Skeletal muscle tissue (tissue), 4 donors: ENCODE results near the gene GRM1. TPM values are rescaled to one million over a fixed set of nuclear protein-coding genes. Genes with fewer than 3 reads are reported as not detected.

Source experiments
- H3K27ac ChIP-seq: one replicate; pipeline ENCODE4 v1.7.0; 2013; ENCODE audit warnings: mild to moderate bottlenecking, low read depth, low read length, inconsistent platforms
- H3K27me3 ChIP-seq, 3 donors: one replicate each; pipeline ENCODE4 v1.7.0; 2013; ENCODE audit warnings: low read length in 3 of 3; ENCODE audit not compliant: control insufficient read depth in 3 of 3, insufficient read depth in 3 of 3
- H3K36me3 ChIP-seq, 3 donors: one replicate each; pipeline ENCODE4 v1.7.0; 2013; ENCODE audit warnings: low read length in 3 of 3; ENCODE audit not compliant: control insufficient read depth in 3 of 3, insufficient read depth in 3 of 3
- H3K4me1 ChIP-seq, 3 donors: one replicate each; pipeline ENCODE4 v1.7.0; 2013; ENCODE audit warnings: low read length in 3 of 3, mild to moderate bottlenecking in 3 of 3; ENCODE audit not compliant: control insufficient read depth in 3 of 3, insufficient read depth in 3 of 3
- H3K4me3 ChIP-seq, 3 donors: one replicate each; pipeline ENCODE4 v1.7.0; 2013; ENCODE audit warnings: low read length in 3 of 3
- H3K9ac ChIP-seq, 3 donors: one replicate each; pipeline ENCODE4 v1.7.0; 2013; ENCODE audit warnings: low read length in 3 of 3, mild to moderate bottlenecking in 3 of 3, moderate library complexity in 2 of 3, low read depth in 1 of 3
- H3K9me3 ChIP-seq, 3 donors: one replicate each; pipeline ENCODE4 v1.7.0; 2013; ENCODE audit warnings: low read length in 3 of 3; ENCODE audit not compliant: control insufficient read depth in 3 of 3
- total RNA-seq: library from RNA; depleted of rRNA; stranded (reverse); fragments of >200 nt; gene quantifications from one replicate; pipeline ENCODE4 v1.2.3, GENCODE V29; 2014
- donor health status: Osteomylitis.

GRM1 gene
- total RNA-seq, 1 donor from 2014 or later: under 0.01 TPM

DNA sequence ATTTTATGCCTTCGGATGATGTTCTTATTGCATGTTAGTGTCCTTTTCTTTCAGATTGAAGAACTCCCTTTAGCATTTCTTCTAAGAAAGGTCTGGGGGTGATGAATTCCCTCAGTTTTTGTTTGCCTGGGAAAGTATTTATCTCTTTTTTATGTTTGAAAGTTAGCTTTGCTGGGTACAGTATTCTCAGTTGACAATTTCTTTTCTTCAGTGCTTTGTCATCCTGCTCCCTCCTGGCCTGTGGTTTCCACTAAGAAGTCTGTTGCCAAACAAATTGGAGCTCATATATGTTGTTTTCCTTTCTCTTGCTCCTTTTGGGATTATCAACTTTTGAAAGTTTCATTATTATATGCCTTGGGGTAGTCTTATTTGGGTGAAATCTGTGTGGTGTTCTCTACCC lies 11.5 kb downstream of the GRM1 start:
- Histone ChIP-seq H3K4me1 (no peaks in the 10 kb centered on the region), H3K4me3 (no peak overlapping the region), H3K9me3 (peaks cover 0 to 9% (median 2%) of the 10 kb centered on the region in 3 donors), H3K27me3 (no peaks in the 10 kb centered on the region), H3K9ac (no peak overlapping the region), H3K36me3 (no peaks in the 10 kb centered on the region), H3K27ac (no peak overlapping the region)

GRCh38 chr6:146041282-146041681 lies 12.4 kb downstream of the GRM1 start:
- Histone ChIP-seq H3K4me1 (no peaks in the 10 kb centered on the region), H3K27me3 (no peaks in the 10 kb centered on the region), H3K4me3 (no peak overlapping the region), H3K36me3 (no peaks in the 10 kb centered on the region), H3K27ac (no peak overlapping the region), H3K9me3 (peaks cover 0 to 9% (median 2%) of the 10 kb centered on the region in 3 donors), H3K9ac (no peak overlapping the region)

GRCh38 chr6:146047371-146047770 lies 18.5 kb downstream of the GRM1 start:
- H3K36me3 ChIP-seq: no peaks in the 10 kb centered on the region
- no peaks in the 10 kb centered on the region for H3K27me3 ChIP-seq
- no peak overlapping the region for H3K27ac ChIP-seq
- no peak overlapping the region for H3K9ac ChIP-seq
- H3K4me1 ChIP-seq: no peaks in the 10 kb centered on the region
- H3K9me3 ChIP-seq: no peaks in the 10 kb centered on the region
- no peak overlapping the region for H3K4me3 ChIP-seq

DNA sequence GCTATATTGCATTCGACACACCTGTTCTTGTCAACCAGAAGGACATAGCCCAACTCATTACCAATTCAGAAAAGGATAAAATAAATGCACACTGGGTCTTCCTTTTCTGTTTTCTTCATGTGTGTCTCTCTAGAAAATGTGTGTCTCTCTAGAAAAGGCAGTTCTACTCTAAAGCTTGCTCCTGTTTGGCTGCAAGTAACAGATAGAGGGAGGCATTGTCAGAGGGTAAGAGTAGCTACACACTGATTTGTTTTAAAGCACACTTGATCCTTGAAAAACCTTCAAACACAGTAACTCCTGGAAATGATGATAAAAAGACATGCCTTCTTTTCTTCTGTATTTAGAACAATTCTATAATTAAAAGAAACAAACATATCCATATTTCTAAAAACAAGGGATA lies 21.3 kb downstream of the GRM1 start:
- Histone ChIP-seq H3K27ac (no peak overlapping the region), H3K4me1 (no peaks in the 10 kb centered on the region), H3K9me3 (no peaks in the 10 kb centered on the region), H3K4me3 (no peak overlapping the region), H3K36me3 (no peaks in the 10 kb centered on the region), H3K27me3 (no peaks in the 10 kb centered on the region), H3K9ac (no peak overlapping the region)

- Histone ChIP-seq H3K9me3 (no peaks in the 10 kb centered on the region), H3K27me3 (no peaks in the 10 kb centered on the region), H3K4me1 (no peaks in the 10 kb centered on the region), H3K9ac (no peak overlapping the region), H3K4me3 (no peak overlapping the region), H3K36me3 (no peaks in the 10 kb centered on the region), H3K27ac (no peak overlapping the region)
Observed at GRCh38 chr6:146056506-146056905, 27.6 kb downstream of the GRM1 start.

DNA sequence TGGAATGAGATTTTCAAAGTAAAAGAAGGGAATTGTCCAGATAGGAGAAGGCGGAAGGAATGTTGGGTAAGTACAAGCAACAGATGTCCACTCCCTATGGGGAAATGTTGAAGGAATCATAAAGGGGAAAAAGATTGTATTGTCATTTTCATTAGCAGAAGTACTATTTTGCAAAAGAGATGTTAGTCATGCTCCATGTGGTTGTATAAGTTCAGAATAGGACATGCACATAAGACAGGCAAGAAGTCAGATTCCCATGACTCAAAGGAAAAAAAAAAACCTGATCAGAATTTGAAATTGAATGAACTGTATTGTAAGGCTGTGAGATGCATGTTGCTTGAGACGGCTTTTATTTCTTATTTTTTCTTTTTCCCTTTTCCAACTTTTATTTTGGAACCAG lies 36.8 kb downstream of the GRM1 start:
- Histone ChIP-seq H3K27me3 (no peaks in the 10 kb centered on the region), H3K9me3 (no peaks in the 10 kb centered on the region), H3K36me3 (no peaks in the 10 kb centered on the region), H3K4me1 (no peaks in the 10 kb centered on the region), H3K9ac (no peak overlapping the region), H3K27ac (no peak overlapping the region), H3K4me3 (no peak overlapping the region)

DNA sequence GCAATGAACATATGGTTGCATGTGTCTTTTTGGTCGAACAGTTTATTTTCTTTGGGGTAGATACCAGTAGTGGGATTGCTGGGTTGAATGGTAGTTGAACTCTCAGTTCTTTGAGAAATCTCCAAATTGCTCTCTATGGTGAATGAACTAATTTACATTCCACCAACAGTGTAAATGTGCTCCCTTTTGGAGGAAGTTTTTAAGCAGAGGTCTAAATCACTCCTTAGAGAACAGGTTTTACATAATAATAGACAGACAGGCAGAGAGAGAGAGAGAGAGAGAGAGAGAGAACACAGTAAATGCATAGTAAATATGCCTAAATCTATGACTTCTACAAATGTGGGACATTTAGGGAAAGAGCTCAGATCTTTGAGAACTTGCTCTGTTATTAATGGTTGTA lies 37.6 kb downstream of the GRM1 start:
- H3K9me3 ChIP-seq: no peaks in the 10 kb centered on the region
- H3K9ac ChIP-seq: no peak overlapping the region
- no peaks in the 10 kb centered on the region for H3K36me3 ChIP-seq
- no peak overlapping the region for H3K27ac ChIP-seq
- H3K4me3 ChIP-seq: no peak overlapping the region
- no peaks in the 10 kb centered on the region for H3K27me3 ChIP-seq
- H3K4me1 ChIP-seq: no peaks in the 10 kb centered on the region

DNA sequence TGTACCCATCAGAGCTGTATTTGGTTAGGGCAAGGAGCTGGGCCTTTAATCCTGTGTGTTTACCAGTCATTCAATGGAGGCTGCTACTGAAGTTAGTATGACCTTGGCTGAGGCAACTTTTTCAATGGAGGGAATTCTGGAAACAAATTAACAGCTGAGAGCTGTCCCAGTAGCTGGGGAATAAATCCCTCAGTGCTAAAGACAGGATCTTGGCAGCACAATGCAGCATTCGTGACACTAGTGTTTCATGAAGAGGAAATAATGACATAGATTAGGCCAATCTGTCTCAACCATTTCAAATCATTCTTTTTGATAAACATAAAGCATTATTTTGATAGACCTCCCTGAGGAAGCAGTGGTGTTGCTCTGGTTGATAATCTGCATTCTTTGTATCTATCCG lies 42.9 kb downstream of the GRM1 start:
- no peaks in the 10 kb centered on the region for H3K9me3 ChIP-seq
- H3K27me3 ChIP-seq: no peaks in the 10 kb centered on the region
- H3K4me1 ChIP-seq: no peaks in the 10 kb centered on the region
- H3K9ac ChIP-seq: no peak overlapping the region
- H3K36me3 ChIP-seq: no peaks in the 10 kb centered on the region
- no peak overlapping the region for H3K27ac ChIP-seq
- H3K4me3 ChIP-seq: no peak overlapping the region

DNA sequence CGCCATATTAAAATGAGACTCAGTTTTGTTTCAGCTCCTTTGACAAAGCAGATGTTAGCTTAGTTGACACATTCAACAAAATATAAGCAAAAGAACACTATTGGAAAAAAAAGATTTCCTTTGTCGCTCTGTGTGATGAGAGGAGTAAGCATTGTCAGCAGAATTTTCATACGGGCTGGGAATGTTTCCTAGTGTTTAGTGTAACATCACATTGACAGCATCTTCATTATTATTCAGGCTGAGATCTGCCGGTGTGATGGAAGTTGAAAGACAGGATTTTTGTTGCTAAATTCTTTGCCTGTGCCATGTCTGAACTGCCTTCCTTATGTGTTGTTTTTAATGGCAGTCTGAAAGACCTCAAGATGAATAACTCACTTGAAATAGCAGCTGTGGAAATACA lies 49.1 kb downstream of the GRM1 start:
- H3K9me3 ChIP-seq: no peaks in the 10 kb centered on the region
- no peak overlapping the region for H3K9ac ChIP-seq
- H3K4me3 ChIP-seq: no peak overlapping the region
- no peaks in the 10 kb centered on the region for H3K27me3 ChIP-seq
- no peaks in the 10 kb centered on the region for H3K36me3 ChIP-seq
- H3K27ac ChIP-seq: no peak overlapping the region
- H3K4me1 ChIP-seq: no peaks in the 10 kb centered on the region

DNA sequence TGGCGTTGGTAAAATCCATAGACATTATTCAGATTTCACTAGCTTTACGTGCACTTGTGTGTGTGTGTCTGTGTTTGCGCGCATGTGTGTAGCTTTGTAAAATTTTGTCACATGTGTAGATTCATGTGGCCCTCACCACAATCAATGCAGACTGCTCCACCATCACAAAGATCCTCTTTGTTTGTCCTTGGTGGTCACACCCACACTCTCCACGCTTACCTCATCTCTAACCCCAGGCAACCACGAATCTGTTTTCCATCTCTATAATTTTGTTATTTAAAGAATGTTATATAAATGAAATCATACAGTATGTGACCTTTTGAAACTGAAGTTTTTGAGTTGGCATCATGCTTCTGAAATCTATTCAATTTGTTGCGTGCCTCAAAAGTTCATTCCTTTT lies 58.5 kb downstream of the GRM1 start:
- Histone ChIP-seq H3K4me1 (no peaks in the 10 kb centered on the region), H3K9ac (no peak overlapping the region), H3K27ac (no peak overlapping the region)

DNA sequence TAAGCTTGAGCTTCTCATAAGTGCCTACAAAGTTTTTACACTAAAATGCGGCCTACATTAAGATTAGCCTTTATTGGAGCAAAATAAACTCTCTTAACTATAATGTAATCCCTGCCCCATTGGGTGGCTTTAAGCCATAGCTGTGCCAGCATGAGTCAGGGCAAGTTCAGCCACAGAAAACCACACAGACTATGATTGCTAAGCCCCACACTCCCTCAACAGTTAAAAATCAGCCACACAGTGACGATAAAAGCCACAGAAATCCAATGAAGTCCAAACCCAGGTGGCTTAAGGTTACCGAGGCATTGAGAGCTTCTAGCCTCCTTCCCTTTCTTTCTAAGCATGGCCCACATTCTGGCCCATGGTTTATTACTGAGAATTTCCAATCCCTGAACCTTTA lies 61.6 kb downstream of the GRM1 start:
- Histone ChIP-seq H3K36me3 (no peaks in the 10 kb centered on the region), H3K9me3 (no peaks in the 10 kb centered on the region), H3K27me3 (no peaks in the 10 kb centered on the region), H3K27ac (no peak overlapping the region), H3K4me3 (no peak overlapping the region), H3K4me1 (no peaks in the 10 kb centered on the region), H3K9ac (no peak overlapping the region)

More for the DNA sequence above, 58.5 kb downstream of the GRM1 start:
- Histone ChIP-seq H3K27me3 (no peaks in the 10 kb centered on the region), H3K36me3 (no peaks in the 10 kb centered on the region), H3K4me3 (no peak overlapping the region), H3K9me3 (no peaks in the 10 kb centered on the region)
